ENCODE data around the gene CCT6A. TPM values are rescaled to one million over a fixed set of nuclear protein-coding genes. Genes with fewer than 3 reads are reported as not detected.
"Not testable (repeated sequence)": the region's sequence is repeated elsewhere in the genome, so short reads cannot be mapped to it uniquely, and the experiment has no call there.

The CCT6A gene
- total RNA-seq, 1 donor from 2014 or later: 77.3 TPM

GRCh38 chr7:56087445-56087844, 35.9 kb downstream of the CCT6A start:
- intact Hi-C loops (cut with DNase I): no loop called here
- ATAC-seq (no peak), DNase-seq (ENCODE audit: low spot score) (no peak)

- DNase-seq (ENCODE audit: low spot score) (no peak), ATAC-seq (peak; percentile 66)
- intact Hi-C loops (cut with DNase I): no loop called here
Observed at GRCh38 chr7:56091591-56091990, 40.0 kb downstream of the CCT6A start.

- intact Hi-C loops (cut with DNase I); DNase-seq (ENCODE audit: low spot score): not testable (repeated sequence)
- peak; percentile 17 for ATAC-seq
Observed at GRCh38 chr7:56092388-56092787, 40.8 kb downstream of the CCT6A start.

GRCh38 chr7:56092789-56093531, 41.4 kb downstream of the CCT6A start, which contains the start of gene PHKG1:
Gene PHKG1, minus strand, starts transcription at chr7:56092952. Its CDS starts 4,011 bp downstream, at chr7:56088941.
- ATAC-seq (peak; percentile 94), DNase-seq (ENCODE audit: low spot score) (peak; percentile 85)
- intact Hi-C loops (cut with DNase I): no loop called here

GRCh38 chr7:56097700-56098099, 46.1 kb downstream of the CCT6A start:
- ATAC-seq: peak; percentile 79
- DNase-seq (ENCODE audit: low spot score): no peak
- intact Hi-C loops (cut with DNase I): no loop called here

- intact Hi-C loops (cut with DNase I); DNase-seq (ENCODE audit: low spot score); ATAC-seq: not testable (repeated sequence)
Observed at GRCh38 chr7:56098187-56099008, 46.8 kb downstream of the CCT6A start.

GRCh38 chr7:56099653-56100052, 48.1 kb downstream of the CCT6A start:
- DNase-seq (ENCODE audit: low spot score): no peak
- intact Hi-C loops (cut with DNase I): no loop called here
- ATAC-seq: no peak

- DNase-seq (ENCODE audit: low spot score); ATAC-seq; intact Hi-C loops (cut with DNase I): not testable (repeated sequence)
Observed at GRCh38 chr7:56104138-56104537, 52.6 kb downstream of the CCT6A start.

- intact Hi-C loops (cut with DNase I): no loop called here
- no peak for DNase-seq (ENCODE audit: low spot score)
- no peak for ATAC-seq
Observed at GRCh38 chr7:56105508-56105907, 53.9 kb downstream of the CCT6A start.

- peak; percentile 100 for ATAC-seq
- intact Hi-C loops (cut with DNase I): loop anchor here (1.0 kb wide), 1 partner anchor 26 kb away; no protein-coding TSS in a partner anchor
- peak; percentile 96 for DNase-seq (ENCODE audit: low spot score)
Observed at GRCh38 chr7:56106108-56107073, 54.8 kb downstream of the CCT6A start, which contains the start of gene CHCHD2. Gene CHCHD2, minus strand, starts transcription at chr7:56106476. Its CDS starts 63 bp downstream, at chr7:56106413.

- intact Hi-C loops (cut with DNase I): loop anchor here (2.0 kb wide), 1 partner anchor 67 kb away; no protein-coding TSS in a partner anchor
- DNase-seq (ENCODE audit: low spot score) (no peak), ATAC-seq (no peak)
Observed at GRCh38 chr7:56107954-56108258, 56.3 kb downstream of the CCT6A start.

- no peak for ATAC-seq
- no peak for DNase-seq (ENCODE audit: low spot score)
- intact Hi-C loops (cut with DNase I): no loop called here
Observed at GRCh38 chr7:56110611-56111010, 59.0 kb downstream of the CCT6A start.

GRCh38 chr7:56112244-56112643, 60.7 kb downstream of the CCT6A start:
- ATAC-seq; intact Hi-C loops (cut with DNase I); DNase-seq (ENCODE audit: low spot score): not testable (repeated sequence)

Other genes with a start within 250 kb of the CCT6A start
- gene SEPTIN14, start 189.0 kb upstream of the CCT6A start, total RNA-seq: not detected
- 7.1 TPM for gene ZNF713, start 164.3 kb upstream of the CCT6A start, total RNA-seq
- 8.1 TPM for gene MRPS17, start 99.9 kb upstream of the CCT6A start, total RNA-seq
- gene NIPSNAP2, start 87.2 kb upstream of the CCT6A start, total RNA-seq: 47.4 TPM
- gene PSPH, start 321 bp upstream of the CCT6A start, total RNA-seq: 11.5 TPM
- 86.4 TPM for gene SUMF2, start 12.5 kb downstream of the CCT6A start, total RNA-seq
- gene PHKG1, start 41.2 kb downstream of the CCT6A start, total RNA-seq: 2.7 TPM
- gene CHCHD2, start 54.7 kb downstream of the CCT6A start, total RNA-seq: 170 TPM
- gene NUPR2, start 64.7 kb downstream of the CCT6A start, total RNA-seq: not detected